GM20431 (cell line): ENCODE data around the gene PDE8B.
"Not testable (repeated sequence)": the region's sequence is repeated elsewhere in the genome, so short reads cannot be mapped to it uniquely, and the experiment has no call there.

Experiments
- in situ Hi-C: fragments of 300-500 bp; cut with MseI, MboI; formaldehyde crosslinking; loops from one replicate; pipeline ENCODE4 v1.15.0; 2020; ENCODE audit warnings: low sequenced_read_pairs; ENCODE audit not compliant: unreplicated experiment

PDE8B gene

DNA sequence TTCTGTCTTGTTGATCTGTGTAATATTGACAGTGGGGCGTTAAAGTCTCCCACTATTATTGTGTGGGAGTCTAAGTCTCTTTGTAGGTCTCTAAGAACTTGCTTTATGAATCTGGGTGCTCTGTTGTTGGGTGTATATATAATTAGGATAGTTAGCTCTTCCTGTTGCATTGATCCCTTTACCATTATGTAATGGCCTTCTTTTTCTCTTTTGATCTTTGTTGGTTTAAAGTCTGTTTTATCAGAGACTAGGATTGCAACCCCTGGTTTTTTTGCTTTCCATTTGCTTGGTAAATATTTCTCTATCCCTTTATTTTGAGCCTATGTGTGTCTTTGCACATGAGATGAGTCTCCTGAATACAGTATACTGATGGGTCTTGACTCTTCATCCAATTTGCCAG is 175.9 kb downstream of the PDE8B start:
- in situ Hi-C loops: not testable (repeated sequence)

- in situ Hi-C loops: no loop called here
Measured at GRCh38 chr5:77389746-77390145, 179.3 kb downstream of the PDE8B start.

- in situ Hi-C loops: no loop called here
Measured at GRCh38 chr5:77390221-77390620, 179.7 kb downstream of the PDE8B start.

GRCh38 chr5:77390795-77391194 is 180.3 kb downstream of the PDE8B start:
- in situ Hi-C loops: no loop called here

GRCh38 chr5:77391240-77391765 is 180.8 kb downstream of the PDE8B start:
- in situ Hi-C loops: no loop called here

- in situ Hi-C loops: no loop called here
Measured at GRCh38 chr5:77394064-77394715, 183.7 kb downstream of the PDE8B start.

GRCh38 chr5:77396017-77396416 is 185.5 kb downstream of the PDE8B start:
- in situ Hi-C loops: no loop called here

- in situ Hi-C loops: no loop called here
Measured at GRCh38 chr5:77397686-77398292, 187.3 kb downstream of the PDE8B start.

GRCh38 chr5:77398458-77398857 is 188.0 kb downstream of the PDE8B start:
- in situ Hi-C loops: no loop called here

GRCh38 chr5:77398896-77399295 is 188.4 kb downstream of the PDE8B start:
- in situ Hi-C loops: no loop called here

DNA sequence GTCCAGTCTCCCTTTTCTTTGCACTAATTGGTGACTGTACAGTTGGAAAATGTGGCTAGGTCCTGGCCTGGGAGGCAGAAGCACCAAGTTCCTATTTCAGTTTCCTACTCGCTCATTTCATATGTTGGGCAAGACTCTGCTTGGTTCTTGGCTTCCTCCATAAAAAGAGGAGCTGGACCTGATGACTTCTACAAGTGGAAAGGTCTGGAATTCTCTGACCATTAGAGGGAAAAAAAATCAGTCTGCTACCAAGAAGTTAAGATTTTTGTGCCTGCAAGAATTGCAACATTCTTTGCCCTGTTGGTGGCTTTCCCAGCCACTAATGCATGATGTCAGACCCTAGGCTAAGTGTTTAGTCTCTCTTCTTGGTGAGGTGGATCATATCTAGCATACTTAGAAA is 190.2 kb downstream of the PDE8B start:
- in situ Hi-C loops: no loop called here

GRCh38 chr5:77402796-77403195 is 192.3 kb downstream of the PDE8B start:
- in situ Hi-C loops: no loop called here

- in situ Hi-C loops: no loop called here
Measured at GRCh38 chr5:77407152-77407551, 196.7 kb downstream of the PDE8B start.

DNA sequence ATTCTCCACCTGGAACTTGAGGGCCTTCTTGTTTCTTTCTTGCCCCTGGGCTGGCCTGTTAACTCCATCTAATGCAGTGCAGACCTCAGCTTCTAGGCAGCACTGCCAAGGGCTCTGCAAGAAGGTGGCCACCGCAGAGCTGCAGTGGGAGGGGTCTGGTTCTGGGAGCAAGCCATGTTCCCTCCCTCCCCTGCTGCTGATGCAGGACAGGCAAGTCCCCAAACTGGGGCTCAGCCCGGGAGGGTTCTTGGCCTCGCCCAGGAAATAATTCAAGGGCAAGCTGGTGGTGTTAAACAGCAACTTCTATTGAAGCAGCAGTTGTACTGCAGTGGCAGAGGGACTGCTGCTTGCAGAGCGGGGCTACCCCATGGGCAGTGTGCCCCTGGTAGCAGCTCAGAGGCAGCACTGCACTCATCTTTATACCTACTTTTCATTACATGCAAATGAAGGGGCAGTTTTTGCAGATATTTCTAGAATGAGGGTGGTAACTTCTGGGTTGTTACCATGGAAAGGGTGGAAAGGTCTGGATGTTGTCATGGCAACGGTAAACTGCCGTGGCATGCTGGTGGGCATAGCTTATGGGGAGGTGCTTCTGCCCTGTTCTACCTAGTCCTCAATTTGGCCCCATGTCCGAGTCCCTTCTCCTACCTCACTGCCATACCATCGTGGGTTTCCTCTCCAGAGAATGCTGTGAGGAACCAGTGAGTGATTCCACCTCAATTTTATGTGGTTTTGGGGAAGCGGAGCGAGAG is 199.6 kb downstream of the PDE8B start:
- in situ Hi-C loops: no loop called here

DNA sequence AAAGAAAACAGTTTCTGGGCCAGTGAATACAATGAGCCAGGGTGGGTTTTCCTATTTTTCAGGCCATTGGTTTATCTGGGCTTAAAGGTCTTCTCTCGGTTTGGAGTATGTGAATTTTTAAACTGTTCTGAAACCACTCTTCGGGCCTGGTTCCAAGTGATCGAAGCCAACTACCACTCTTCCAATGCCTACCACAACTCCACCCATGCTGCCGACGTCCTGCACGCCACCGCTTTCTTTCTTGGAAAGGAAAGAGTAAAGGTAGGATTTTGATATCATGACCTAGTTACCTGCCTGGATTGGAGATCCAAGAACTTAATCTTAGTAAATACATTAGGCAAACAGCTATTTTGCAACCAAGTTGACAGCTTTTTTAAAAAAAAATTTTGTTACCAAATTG is 202.6 kb downstream of the PDE8B start:
- in situ Hi-C loops: no loop called here

DNA sequence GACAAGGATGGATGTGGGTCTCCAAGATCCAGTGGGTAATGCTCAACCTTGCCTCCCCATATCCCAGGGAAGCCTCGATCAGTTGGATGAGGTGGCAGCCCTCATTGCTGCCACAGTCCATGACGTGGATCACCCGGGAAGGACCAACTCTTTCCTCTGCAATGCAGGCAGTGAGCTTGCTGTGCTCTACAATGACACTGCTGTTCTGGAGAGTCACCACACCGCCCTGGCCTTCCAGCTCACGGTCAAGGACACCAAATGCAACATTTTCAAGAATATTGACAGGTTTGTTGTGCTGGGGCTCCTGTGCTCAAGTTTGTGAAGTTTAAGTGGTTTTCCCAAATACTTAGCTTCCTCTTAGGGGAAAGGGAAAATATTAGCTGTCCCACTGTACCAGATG is 207.7 kb downstream of the PDE8B start:
- in situ Hi-C loops: no loop called here

GRCh38 chr5:77418601-77419581 is 208.4 kb downstream of the PDE8B start:
- in situ Hi-C loops: no loop called here

DNA sequence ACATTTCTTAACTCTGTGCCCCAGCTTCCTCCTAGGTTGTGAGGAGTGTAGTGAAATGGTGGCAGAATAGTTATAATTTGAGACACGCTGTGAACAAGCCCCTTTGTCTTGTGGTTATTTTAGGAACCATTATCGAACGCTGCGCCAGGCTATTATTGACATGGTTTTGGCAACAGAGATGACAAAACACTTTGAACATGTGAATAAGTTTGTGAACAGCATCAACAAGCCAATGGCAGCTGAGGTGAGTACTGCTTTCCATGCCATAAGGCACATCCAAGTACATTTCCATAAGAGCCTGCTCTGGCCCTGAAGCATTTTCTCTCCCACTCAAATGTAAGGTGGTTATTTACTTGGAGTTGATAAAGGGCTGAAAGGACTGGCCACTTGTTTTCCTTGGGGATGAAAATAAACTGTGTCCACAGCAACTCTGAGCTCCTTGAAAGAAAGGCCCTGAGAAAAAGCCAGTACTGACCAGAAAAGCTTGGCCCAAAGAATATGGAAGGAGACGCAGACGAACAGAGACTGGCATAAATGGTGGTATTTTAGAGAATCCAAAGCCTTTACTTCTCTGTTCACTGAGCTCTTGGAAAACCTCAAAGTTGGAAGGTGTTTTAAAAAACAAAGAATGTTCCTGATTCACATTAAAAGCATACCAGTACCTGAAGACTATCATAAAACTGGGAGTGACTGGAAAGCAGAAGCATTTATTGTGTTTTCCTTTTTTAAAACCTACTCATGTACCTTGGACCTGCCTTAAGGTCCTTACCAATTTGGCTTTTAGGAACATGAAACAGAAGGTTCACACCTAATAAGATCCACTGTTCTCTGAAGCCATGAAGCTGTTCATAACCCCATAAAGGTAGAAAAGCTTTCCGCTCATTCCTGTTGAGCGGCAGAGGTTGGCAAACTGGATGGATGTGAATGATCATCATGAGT is 209.4 kb downstream of the PDE8B start:
- in situ Hi-C loops: no loop called here

- in situ Hi-C loops: no loop called here
Measured at GRCh38 chr5:77420940-77421339, 210.5 kb downstream of the PDE8B start.
